Measurements from ENCODE around the gene ZNF74. TPM values are rescaled to one million over a fixed set of nuclear protein-coding genes. Genes with fewer than 3 reads are reported as not detected.

Gene ZNF74
- total RNA-seq, 1 donor from 2014 or later: 20.4 TPM

DNA sequence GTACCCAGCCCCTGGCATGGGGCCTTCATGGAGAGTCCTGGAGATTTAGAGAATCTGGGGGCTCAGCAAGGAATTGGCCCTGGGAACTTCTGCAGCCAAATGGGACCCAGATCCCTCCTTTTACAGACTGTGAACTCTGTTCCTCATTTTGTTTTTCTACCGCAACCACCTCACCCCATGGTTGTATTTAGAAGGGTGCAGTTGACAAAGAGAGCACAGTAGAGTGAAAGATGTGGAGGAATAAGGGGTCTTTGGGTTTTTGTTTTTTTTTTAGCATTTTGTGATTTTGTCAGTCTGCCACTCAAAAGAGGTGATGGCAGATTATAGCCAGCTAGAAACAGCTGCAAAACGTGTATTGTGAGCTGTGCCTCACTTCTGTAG, 1.9 kb downstream of the ZNF74 start:
- H3K9me3 Mint-ChIP-seq (ENCODE audit: unreplicated experiment): no peaks in the 10 kb centered on the region
- no peaks in the 10 kb centered on the region for H3K27me3 Mint-ChIP-seq (ENCODE audit: unreplicated experiment)
- no peak overlapping the region for H3K27ac Mint-ChIP-seq (ENCODE audit: unreplicated experiment)
- H3K36me3 Mint-ChIP-seq (ENCODE audit: unreplicated experiment): peaks cover 5% of the 10 kb centered on the region
- no peak for TF ChIP-seq CTCF (IDR thresholded peaks at IDR 0.05)
- peaks cover 36% of the 10 kb centered on the region for H3K4me1 Mint-ChIP-seq (ENCODE audit: unreplicated experiment)
- peak overlapping the region; percentile 87 for H3K4me3 Mint-ChIP-seq (ENCODE audit: unreplicated experiment)
- no peak for DNase-seq (ENCODE audit: extremely low spot score, unreplicated experiment)

- H3K4me1 Mint-ChIP-seq (ENCODE audit: unreplicated experiment): peaks cover 36% of the 10 kb centered on the region
- DNase-seq (ENCODE audit: extremely low spot score, unreplicated experiment): no peak
- peak overlapping the region; percentile 16 for H3K27ac Mint-ChIP-seq (ENCODE audit: unreplicated experiment)
- no peaks in the 10 kb centered on the region for H3K9me3 Mint-ChIP-seq (ENCODE audit: unreplicated experiment)
- H3K4me3 Mint-ChIP-seq (ENCODE audit: unreplicated experiment): no peak overlapping the region
- H3K36me3 Mint-ChIP-seq (ENCODE audit: unreplicated experiment): peaks cover 5% of the 10 kb centered on the region
- no peak for TF ChIP-seq CTCF (IDR thresholded peaks at IDR 0.05)
- no peaks in the 10 kb centered on the region for H3K27me3 Mint-ChIP-seq (ENCODE audit: unreplicated experiment)
Observed at GRCh38 chr22:20396639-20397038, 2.7 kb downstream of the ZNF74 start.

- H3K4me3 Mint-ChIP-seq (ENCODE audit: unreplicated experiment): no peak overlapping the region
- no peaks in the 10 kb centered on the region for H3K9me3 Mint-ChIP-seq (ENCODE audit: unreplicated experiment)
- DNase-seq (ENCODE audit: extremely low spot score, unreplicated experiment): no peak
- peaks cover 5% of the 10 kb centered on the region for H3K36me3 Mint-ChIP-seq (ENCODE audit: unreplicated experiment)
- no peaks in the 10 kb centered on the region for H3K27me3 Mint-ChIP-seq (ENCODE audit: unreplicated experiment)
- H3K27ac Mint-ChIP-seq (ENCODE audit: unreplicated experiment): no peak overlapping the region
- TF ChIP-seq CTCF (IDR thresholded peaks at IDR 0.05): no peak
- H3K4me1 Mint-ChIP-seq (ENCODE audit: unreplicated experiment): peaks cover 36% of the 10 kb centered on the region
Observed at GRCh38 chr22:20397498-20397897, 3.5 kb downstream of the ZNF74 start.

- no peak for TF ChIP-seq CTCF (IDR thresholded peaks at IDR 0.05)
- Mint-ChIP-seq H3K27ac (ENCODE audit: unreplicated experiment) (no peak overlapping the region), H3K9me3 (ENCODE audit: unreplicated experiment) (no peaks in the 10 kb centered on the region), H3K4me1 (ENCODE audit: unreplicated experiment) (peaks cover 36% of the 10 kb centered on the region), H3K27me3 (ENCODE audit: unreplicated experiment) (no peaks in the 10 kb centered on the region), H3K36me3 (ENCODE audit: unreplicated experiment) (peaks cover 10% of the 10 kb centered on the region), H3K4me3 (ENCODE audit: unreplicated experiment) (no peak overlapping the region)
- DNase-seq (ENCODE audit: extremely low spot score, unreplicated experiment): no peak
Observed at GRCh38 chr22:20398420-20398819, 4.5 kb downstream of the ZNF74 start.

DNA sequence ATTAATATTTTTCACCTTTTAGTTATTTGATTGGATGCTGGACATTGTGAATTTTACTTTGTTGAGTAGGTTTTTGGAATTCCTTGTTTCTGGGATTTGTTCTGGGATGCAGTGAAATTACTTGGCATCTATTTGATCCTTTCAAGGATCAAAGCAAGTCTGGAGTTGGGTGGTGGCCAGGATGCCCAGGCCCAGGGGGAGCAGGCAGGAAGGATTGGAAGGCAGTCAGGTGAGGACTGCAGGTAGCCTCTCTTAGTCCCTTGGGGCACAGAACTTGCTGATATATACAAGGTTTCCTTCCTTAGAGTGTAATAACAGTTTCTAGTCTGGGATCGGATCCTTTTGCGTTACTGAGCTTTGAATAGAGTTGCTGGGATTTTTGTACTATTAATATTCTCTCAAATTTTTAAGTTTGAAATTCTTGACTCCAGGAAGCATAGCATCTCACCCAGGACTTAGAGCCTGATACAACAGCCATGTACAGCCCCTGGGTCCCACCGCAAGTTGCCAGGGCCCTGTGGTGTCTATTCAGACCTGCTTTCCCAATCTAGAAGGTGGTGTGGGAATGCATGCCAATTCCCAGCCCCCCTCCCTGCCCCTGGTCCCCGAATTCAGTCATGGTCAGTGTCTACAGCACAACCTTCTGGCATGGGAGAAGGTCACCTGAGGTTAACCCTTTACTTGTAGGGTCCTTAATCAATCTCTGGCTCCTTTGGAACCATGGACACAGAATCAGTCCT, 6.1 kb downstream of the ZNF74 start:
- Mint-ChIP-seq H3K9me3 (ENCODE audit: unreplicated experiment) (no peaks in the 10 kb centered on the region), H3K36me3 (ENCODE audit: unreplicated experiment) (peaks cover 15% of the 10 kb centered on the region), H3K4me3 (ENCODE audit: unreplicated experiment) (no peak overlapping the region), H3K4me1 (ENCODE audit: unreplicated experiment) (peaks cover 24% of the 10 kb centered on the region), H3K27me3 (ENCODE audit: unreplicated experiment) (no peaks in the 10 kb centered on the region), H3K27ac (ENCODE audit: unreplicated experiment) (no peak overlapping the region)
- TF ChIP-seq CTCF (IDR thresholded peaks at IDR 0.05): no peak
- DNase-seq (ENCODE audit: extremely low spot score, unreplicated experiment): no peak
